Naive thymus-derived CD8-positive, alpha-beta T cell (primary cell): ENCODE results near the gene PMPCA. TPM values are rescaled to one million over a fixed set of nuclear protein-coding genes. Genes with fewer than 3 reads are reported as not detected.

Experiments
- ATAC-seq, 2 donors: fragments of 150-1000 bp; cut with Tn5 transposase in 1 of 2; sonication (Bioruptor Pico), chemical (Tn5 transposase) in 1 of 2; 1 replicate in 1 of 2; 2 replicates in 1 of 2; pipeline ENCODE4 v1.10.0; 2021; ENCODE audit warnings: mild to moderate bottlenecking in 2 of 2, moderate library complexity in 2 of 2
- POLR2A ChIA-PET: fragments of 350-600 bp; sonication (Branson Sonifier 250); formaldehyde crosslinking; loops from one replicate; lab custom pipeline; 2021; ENCODE audit warnings: antibody characterized with exemption; lab: Charles Lee
- DNase-seq, 10 donors: peaks; one replicate each; pipeline versions ENCODE4 v3.0.0 to v3.0.0-alpha.2; 2020 to 2022
- H3K27ac Mint-ChIP-seq, 10 donors: one replicate each; pipeline ENCODE4 v1.8.0; 2020 to 2022; ENCODE audit warnings: mild to moderate bottlenecking in 10 of 10, mixed read lengths in 10 of 10, moderate library complexity in 4 of 10, inconsistent platforms in 1 of 10
- H3K27me3 Mint-ChIP-seq, 5 donors: one replicate each; pipeline ENCODE4 v1.8.0; 2021 to 2022; ENCODE audit warnings: mixed read lengths in 5 of 5
- H3K36me3 Mint-ChIP-seq, 3 donors: one replicate each; pipeline ENCODE4 v1.8.0; 2020 to 2022; ENCODE audit warnings: mixed read lengths in 3 of 3, mild to moderate bottlenecking in 2 of 3, inconsistent platforms in 1 of 3
- H3K4me1 Mint-ChIP-seq, 4 donors: one replicate each; pipeline ENCODE4 v1.8.0; 2021 to 2022; ENCODE audit warnings: mixed read lengths in 4 of 4
- H3K4me3 Mint-ChIP-seq, 10 donors: one replicate each; pipeline ENCODE4 v1.8.0; 2020 to 2022; ENCODE audit warnings: mild to moderate bottlenecking in 10 of 10, mixed read lengths in 10 of 10, moderate library complexity in 6 of 10, inconsistent platforms in 1 of 10
- H3K9me3 Mint-ChIP-seq, 9 donors: one replicate each; pipeline ENCODE4 v1.8.0; 2020 to 2022; ENCODE audit warnings: mixed read lengths in 9 of 9, mild to moderate bottlenecking in 3 of 9, inconsistent platforms in 1 of 9, moderate library complexity in 1 of 9
- polyA plus RNA-seq, 3 donors: library from polyadenylated mRNA; unstranded; fragments of 300-500 nt; fragmentation: Illumina TruSeq; gene quantifications; one replicate each; pipeline ENCODE4 v1.2.3, GENCODE V29; 2021
- total RNA-seq, 8 experiments: library from RNA in 2 of 8; stranded (reverse) in 2 of 8; gene quantifications; one replicate each; pipeline ENCODE4 v1.2.3 and lab custom pipeline; 2021 to 2026

The PMPCA gene
- total and polyA plus RNA-seq, 5 experiments from 2014 or later, result 37.0 to 73.2 (median 47.0) TPM

DNA sequence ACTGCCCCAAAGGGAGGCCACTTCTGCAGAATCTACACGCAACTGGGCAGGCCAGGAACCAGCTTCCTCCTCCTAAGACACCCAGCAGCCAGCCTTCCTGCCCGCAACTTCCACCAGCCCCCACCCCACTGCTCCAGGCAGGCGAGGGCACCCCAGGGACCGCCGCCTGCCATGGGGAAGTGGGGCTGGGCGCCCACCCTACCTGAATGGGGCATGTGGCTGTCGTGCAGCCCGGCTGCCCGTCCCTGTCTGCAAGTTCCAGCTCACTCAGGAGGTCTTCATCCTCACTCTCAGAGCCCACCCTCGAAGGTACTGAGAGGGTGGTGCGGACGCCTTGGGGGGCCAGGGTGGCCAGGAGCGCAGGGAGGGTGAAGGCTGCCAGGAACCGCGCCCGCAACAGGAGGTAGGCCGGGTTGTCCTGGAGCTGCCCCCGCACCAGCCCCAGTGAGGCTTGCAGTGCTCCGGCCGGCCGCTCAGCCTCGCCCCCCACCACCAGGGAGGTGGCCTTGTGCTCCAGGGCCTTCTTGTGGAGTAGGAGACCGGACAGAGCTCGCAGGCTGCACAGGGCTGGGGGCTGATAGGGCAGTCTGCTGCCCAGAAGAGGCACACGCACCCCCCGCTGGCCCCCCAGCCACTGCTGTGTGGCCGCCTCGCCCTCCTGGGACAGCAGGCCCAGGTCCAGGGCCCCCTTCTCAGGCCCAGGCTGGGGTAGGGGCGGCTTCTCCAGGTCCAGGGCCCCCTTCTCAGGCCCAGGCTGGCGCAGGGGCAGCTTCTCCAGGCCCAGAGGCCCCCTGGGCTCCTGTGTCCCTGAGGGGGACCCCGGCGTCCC, 32.9 kb upstream of the PMPCA start:
- POLR2A ChIA-PET, result interaction anchor here (0.8 kb wide), 1 partner anchor 14 kb away, joined by 4 read pairs; the partner anchor contains the start of gene DNLZ
- H3K9me3 Mint-ChIP-seq, result no peaks in the 10 kb centered on the region

DNA sequence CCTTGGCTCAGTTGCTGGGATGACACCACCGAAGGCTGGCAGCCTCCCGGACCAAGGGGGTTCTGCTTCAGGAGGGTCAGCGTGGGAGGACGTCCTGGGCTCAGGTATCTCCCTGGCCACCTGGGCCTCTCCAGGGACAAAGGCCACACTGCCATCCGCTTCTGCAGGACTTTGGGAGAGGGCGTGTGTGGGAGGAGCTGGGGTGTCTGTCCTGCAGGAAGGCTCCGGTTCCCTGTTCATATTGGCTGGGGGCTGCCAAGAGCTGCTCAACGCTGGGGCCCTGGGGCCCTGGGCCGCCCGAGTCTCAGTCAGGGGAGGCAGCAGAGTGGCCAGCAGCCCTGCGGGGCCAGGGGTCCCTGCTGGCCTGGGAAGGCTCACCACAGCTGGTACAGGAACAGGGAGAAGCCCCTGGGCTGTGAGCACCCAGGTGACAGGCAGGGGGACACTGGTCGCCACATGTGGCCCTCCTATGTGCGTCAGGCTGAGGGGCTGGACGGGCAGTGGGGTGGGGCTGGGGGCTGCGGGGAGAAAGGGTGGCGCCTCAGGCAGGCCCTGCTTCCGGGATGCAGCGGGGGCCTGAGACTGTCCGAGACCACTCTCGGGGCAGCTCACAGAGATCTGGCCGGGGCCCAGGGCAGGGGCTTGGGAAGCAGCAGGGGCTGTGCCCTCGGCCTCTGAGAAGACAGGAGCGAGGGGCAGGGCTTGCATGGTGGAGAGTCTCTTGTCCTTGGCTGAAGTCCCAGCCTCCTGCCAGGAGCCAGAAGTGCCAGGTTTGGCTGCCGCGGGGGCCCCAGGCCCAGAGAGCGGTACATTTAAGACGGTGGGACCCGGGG, 32.1 kb upstream of the PMPCA start:
- Mint-ChIP-seq H3K27ac (peak overlapping the region in 1 of 10 donors; percentile 37), H3K4me1 (no peaks in the 10 kb centered on the region), H3K9me3 (no peaks in the 10 kb centered on the region), H3K36me3 (peaks cover 0 to 14% (median 0%) of the 10 kb centered on the region in 3 donors), H3K4me3 (no peak overlapping the region), H3K27me3 (no peaks in the 10 kb centered on the region)
- no peak for DNase-seq
- no peak for ATAC-seq
- POLR2A ChIA-PET, result no interaction called here

More for the DNA sequence above, 32.9 kb upstream of the PMPCA start:
- no peak for ATAC-seq
- Mint-ChIP-seq H3K27ac (no peak overlapping the region), H3K36me3 (peaks cover 0 to 8% (median 0%) of the 10 kb centered on the region in 3 donors), H3K4me3 (no peak overlapping the region), H3K27me3 (no peaks in the 10 kb centered on the region), H3K4me1 (peaks cover 0 to 5% (median 0%) of the 10 kb centered on the region in 4 donors)
- DNase-seq, result no peak

- peaks cover 0 to under 1% (median 0%) of the 10 kb centered on the region in 4 donors for H3K4me1 Mint-ChIP-seq
- H3K9me3 Mint-ChIP-seq, result no peaks in the 10 kb centered on the region
- POLR2A ChIA-PET, result interaction anchor here (1.3 kb wide), 1 partner anchor 16 kb away, joined by 4 read pairs; the partner anchor contains the start of gene DNLZ
- H3K36me3 Mint-ChIP-seq, result peaks cover 0 to 18% (median 0%) of the 10 kb centered on the region in 3 donors
- H3K27me3 Mint-ChIP-seq, result no peaks in the 10 kb centered on the region
- ATAC-seq (no peak), DNase-seq (no peak)
- H3K27ac Mint-ChIP-seq, result peak overlapping the region in 1 of 10 donors; percentile 37
- H3K4me3 Mint-ChIP-seq, result no peak overlapping the region
Observed at GRCh38 chr9:136379003-136379287, 31.5 kb upstream of the PMPCA start.

DNA sequence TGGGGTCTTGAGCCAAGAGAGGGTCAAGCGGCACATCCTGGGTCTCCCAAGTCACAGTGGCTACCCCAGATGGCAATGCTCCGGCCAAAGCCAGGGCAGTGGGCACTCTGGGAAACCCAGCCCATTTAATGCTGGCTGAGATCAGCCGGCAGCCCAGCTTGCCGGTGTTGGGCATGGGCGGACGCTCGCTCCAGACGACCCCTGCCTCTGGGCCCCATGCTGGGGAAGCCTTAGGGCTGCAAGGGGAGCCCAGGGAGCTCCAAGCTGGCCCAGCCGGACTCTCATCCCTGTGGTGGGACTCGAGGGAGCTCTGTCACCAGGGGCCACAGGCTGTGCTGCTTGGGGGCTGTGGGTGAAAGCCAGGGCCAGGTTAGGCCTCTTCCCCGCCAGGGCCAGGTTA, 31.1 kb upstream of the PMPCA start:
- DNase-seq (no peak), ATAC-seq (no peak)
- Mint-ChIP-seq H3K36me3 (peaks cover 0 to 22% (median 1%) of the 10 kb centered on the region in 3 donors), H3K4me3 (no peak overlapping the region), H3K9me3 (no peaks in the 10 kb centered on the region), H3K4me1 (peaks cover 0 to 3% (median under 1%) of the 10 kb centered on the region in 4 donors), H3K27me3 (no peaks in the 10 kb centered on the region), H3K27ac (no peak overlapping the region)
- POLR2A ChIA-PET, result interaction anchor here (1.3 kb wide), 1 partner anchor 16 kb away, joined by 4 read pairs; the partner anchor contains the start of gene DNLZ

DNA sequence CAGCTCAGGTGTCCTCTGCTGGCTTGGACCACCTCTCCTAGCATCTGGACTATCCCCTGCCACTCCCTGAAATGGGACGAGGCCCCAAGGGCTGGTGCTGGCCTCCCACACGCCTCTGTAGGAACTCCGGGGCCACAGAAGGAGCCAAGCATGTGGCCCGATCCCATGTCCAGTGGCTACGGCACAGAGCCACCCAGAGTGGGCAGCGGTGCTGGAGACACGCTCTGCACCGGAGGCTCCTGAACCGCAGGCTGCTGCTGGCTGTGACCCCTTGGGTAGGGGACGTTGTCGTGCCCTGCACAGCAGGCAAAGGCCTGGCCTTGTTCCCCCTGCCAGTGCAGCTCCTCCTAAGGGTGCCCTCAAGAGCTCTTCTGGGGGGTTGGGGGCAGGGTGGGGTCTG, 30.6 kb upstream of the PMPCA start:
- H3K27ac Mint-ChIP-seq, result no peak overlapping the region
- ATAC-seq, result no peak
- no peaks in the 10 kb centered on the region for H3K9me3 Mint-ChIP-seq
- POLR2A ChIA-PET, result interaction anchor here (1.3 kb wide), 1 partner anchor 17 kb away, joined by 4 read pairs; the partner anchor contains the start of gene DNLZ
- H3K4me1 Mint-ChIP-seq, result peaks cover 3 to 7% (median 5%) of the 10 kb centered on the region in 4 donors
- no peak for DNase-seq
- H3K36me3 Mint-ChIP-seq, result peaks cover 0 to 26% (median 5%) of the 10 kb centered on the region in 3 donors
- H3K4me3 Mint-ChIP-seq, result no peak overlapping the region
- H3K27me3 Mint-ChIP-seq, result no peaks in the 10 kb centered on the region

GRCh38 chr9:136380381-136380780, 30.1 kb upstream of the PMPCA start:
- H3K4me3 Mint-ChIP-seq, result no peak overlapping the region
- no peaks in the 10 kb centered on the region for H3K27me3 Mint-ChIP-seq
- H3K9me3 Mint-ChIP-seq, result no peaks in the 10 kb centered on the region
- H3K4me1 Mint-ChIP-seq, result peaks cover 7 to 12% (median 9%) of the 10 kb centered on the region in 4 donors
- H3K27ac Mint-ChIP-seq, result no peak overlapping the region
- ATAC-seq, result no peak
- no peak for DNase-seq
- H3K36me3 Mint-ChIP-seq, result peaks cover 0 to 29% (median 7%) of the 10 kb centered on the region in 3 donors
- POLR2A ChIA-PET, result interaction anchor here (1.3 kb wide), 1 partner anchor 17 kb away, joined by 4 read pairs; the partner anchor contains the start of gene DNLZ

DNA sequence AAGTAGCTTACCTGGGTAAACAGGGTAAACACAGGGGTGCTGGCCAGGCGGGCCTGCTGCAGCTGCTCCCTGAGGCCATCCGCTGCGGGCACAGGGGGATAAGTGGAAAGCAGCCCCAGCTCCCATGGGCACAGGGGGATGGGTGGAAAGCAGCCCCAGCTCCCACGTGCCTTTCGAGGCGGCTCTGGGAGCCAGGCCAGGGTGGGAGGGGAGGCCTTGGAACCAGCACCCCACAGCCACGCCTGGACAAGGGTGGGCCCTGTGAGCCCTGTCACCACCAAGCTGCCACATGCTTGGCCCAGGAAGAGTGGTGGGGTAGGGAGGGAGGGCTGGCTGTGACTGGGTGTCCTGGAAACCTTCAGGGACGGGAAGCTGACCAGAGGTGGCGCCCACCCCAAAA, 29.1 kb upstream of the PMPCA start:
- H3K9me3 Mint-ChIP-seq, result no peaks in the 10 kb centered on the region
- ATAC-seq, result no peak
- POLR2A ChIA-PET, result no interaction called here
- H3K4me1 Mint-ChIP-seq, result peaks cover 7 to 20% (median 16%) of the 10 kb centered on the region in 4 donors
- H3K27ac Mint-ChIP-seq, result no peak overlapping the region
- peaks cover 0 to 35% (median 7%) of the 10 kb centered on the region in 3 donors for H3K36me3 Mint-ChIP-seq
- DNase-seq, result no peak
- H3K27me3 Mint-ChIP-seq, result no peaks in the 10 kb centered on the region
- no peak overlapping the region for H3K4me3 Mint-ChIP-seq

GRCh38 chr9:136381966-136382513, 28.4 kb upstream of the PMPCA start:
- H3K27ac Mint-ChIP-seq, result no peak overlapping the region
- H3K4me1 Mint-ChIP-seq, result peaks cover 7 to 20% (median 16%) of the 10 kb centered on the region in 4 donors
- peaks cover 0 to 40% (median 8%) of the 10 kb centered on the region in 3 donors for H3K36me3 Mint-ChIP-seq
- H3K27me3 Mint-ChIP-seq, result no peaks in the 10 kb centered on the region
- H3K4me3 Mint-ChIP-seq, result no peak overlapping the region
- no peak for DNase-seq
- ATAC-seq, result no peak
- H3K9me3 Mint-ChIP-seq, result no peaks in the 10 kb centered on the region
- POLR2A ChIA-PET, result no interaction called here

GRCh38 chr9:136383436-136383835, 27.0 kb upstream of the PMPCA start:
- H3K27me3 Mint-ChIP-seq, result no peaks in the 10 kb centered on the region
- no peak overlapping the region for H3K4me3 Mint-ChIP-seq
- DNase-seq (no peak), ATAC-seq (no peak)
- no peak overlapping the region for H3K27ac Mint-ChIP-seq
- POLR2A ChIA-PET, result no interaction called here
- no peaks in the 10 kb centered on the region for H3K9me3 Mint-ChIP-seq
- peaks cover 7 to 20% (median 16%) of the 10 kb centered on the region in 4 donors for H3K4me1 Mint-ChIP-seq
- H3K36me3 Mint-ChIP-seq, result peaks cover 0 to 54% (median 17%) of the 10 kb centered on the region in 3 donors

DNA sequence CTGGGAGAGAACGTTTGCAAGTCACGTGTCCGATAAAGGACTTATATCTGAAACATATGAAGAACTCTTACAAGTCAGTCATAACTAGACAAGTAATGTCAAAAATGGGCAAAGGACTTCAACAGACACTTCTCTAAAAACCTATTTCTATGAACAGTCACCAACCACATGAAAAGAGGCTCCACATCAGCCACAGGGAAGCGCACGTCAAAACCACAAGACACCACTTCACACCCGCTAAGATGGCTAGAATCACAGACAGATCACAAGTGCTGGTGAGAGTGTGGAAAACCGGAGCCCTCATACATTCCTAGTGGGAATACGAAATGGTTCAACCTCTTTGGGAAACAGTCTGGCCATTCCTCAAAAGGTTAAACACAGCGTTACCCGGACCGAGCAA, 25.4 kb upstream of the PMPCA start:
- Mint-ChIP-seq H3K27ac (peak overlapping the region in 4 of 10 donors; percentile 1 to 88 (median 32)), H3K4me1 (peaks cover 7 to 20% (median 16%) of the 10 kb centered on the region in 4 donors), H3K36me3 (peaks cover 4 to 65% (median 19%) of the 10 kb centered on the region in 3 donors), H3K9me3 (no peaks in the 10 kb centered on the region), H3K4me3 (peak overlapping the region in 5 of 10 donors; percentile 6 to 57 (median 28)), H3K27me3 (no peaks in the 10 kb centered on the region)
- DNase-seq, result peak in 3 of 10 donors; percentile 32 to 53 (median 48)
- POLR2A ChIA-PET, result interaction anchor here (1.1 kb wide), 1 partner anchor 19 kb away, joined by 4 read pairs; no protein-coding TSS in a partner anchor
- ATAC-seq, result peak; percentile 84 to 96

DNA sequence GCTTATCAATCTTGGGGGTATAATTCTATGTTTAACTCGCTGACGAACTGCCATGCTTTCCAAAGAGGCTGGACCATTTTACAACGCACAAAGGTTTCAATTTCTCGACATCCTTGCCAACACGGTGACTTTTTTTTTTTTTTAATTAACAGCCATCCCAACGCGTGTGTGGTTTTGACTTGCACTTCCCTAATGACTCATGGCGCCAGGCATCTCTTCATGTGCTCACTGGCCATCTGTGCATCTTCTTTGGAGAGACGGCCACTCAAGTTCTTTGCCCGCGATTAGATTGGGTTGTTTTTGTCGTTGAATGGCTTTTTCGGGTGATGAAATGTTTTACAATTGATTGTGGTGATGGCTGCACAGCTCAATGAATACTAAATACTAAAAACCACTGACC, 24.4 kb upstream of the PMPCA start:
- Mint-ChIP-seq H3K27ac (peak overlapping the region in 1 of 10 donors; percentile 50), H3K4me3 (no peak overlapping the region), H3K9me3 (no peaks in the 10 kb centered on the region), H3K4me1 (peaks cover 7 to 20% (median 16%) of the 10 kb centered on the region in 4 donors), H3K36me3 (peaks cover 4 to 72% (median 19%) of the 10 kb centered on the region in 3 donors), H3K27me3 (no peaks in the 10 kb centered on the region)
- POLR2A ChIA-PET, result interaction anchor here (0.7 kb wide), 1 partner anchor 1323 kb away, joined by 3 read pairs; no protein-coding TSS in a partner anchor
- DNase-seq (no peak), ATAC-seq (no peak)

DNA sequence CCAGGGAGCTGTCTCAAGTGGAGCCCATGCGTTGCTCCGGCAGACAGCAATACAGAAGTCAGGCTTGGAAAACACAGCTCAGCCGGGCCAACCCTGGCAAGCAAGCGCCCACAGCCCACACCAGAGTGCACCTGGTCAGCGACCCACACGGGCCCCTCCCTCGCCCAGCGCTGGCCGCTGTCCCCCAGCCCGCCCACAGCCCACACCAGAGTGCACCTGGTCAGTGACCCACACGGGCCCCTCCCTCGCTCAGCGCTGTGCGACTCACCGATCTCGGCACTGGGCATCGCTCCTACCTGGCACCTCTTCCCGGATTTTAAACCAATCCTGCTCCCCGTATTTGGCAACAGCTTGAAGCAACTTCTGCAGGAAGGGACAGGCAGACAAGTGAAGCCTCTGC, 23.2 kb upstream of the PMPCA start:
- Mint-ChIP-seq H3K4me3 (no peak overlapping the region), H3K4me1 (peaks cover 8 to 20% (median 16%) of the 10 kb centered on the region in 4 donors), H3K27me3 (no peaks in the 10 kb centered on the region), H3K9me3 (no peaks in the 10 kb centered on the region), H3K27ac (no peak overlapping the region), H3K36me3 (peaks cover 4 to 80% (median 22%) of the 10 kb centered on the region in 3 donors)
- no peak for DNase-seq
- POLR2A ChIA-PET, result no interaction called here
- no peak for ATAC-seq
